Fibroblast of skin of right biceps (primary cell): ENCODE data around the gene ADAMTS17.

Source experiments
- DNase-seq: peaks from one replicate; pipeline ENCODE4 v3.0.0-alpha.2; 2013

Gene ADAMTS17

GRCh38 chr15:100166313-100166712, 175.5 kb downstream of the ADAMTS17 start:
- no peak for DNase-seq

- DNase-seq = no peak
Observed at GRCh38 chr15:100163961-100164360, 177.8 kb downstream of the ADAMTS17 start.

DNA sequence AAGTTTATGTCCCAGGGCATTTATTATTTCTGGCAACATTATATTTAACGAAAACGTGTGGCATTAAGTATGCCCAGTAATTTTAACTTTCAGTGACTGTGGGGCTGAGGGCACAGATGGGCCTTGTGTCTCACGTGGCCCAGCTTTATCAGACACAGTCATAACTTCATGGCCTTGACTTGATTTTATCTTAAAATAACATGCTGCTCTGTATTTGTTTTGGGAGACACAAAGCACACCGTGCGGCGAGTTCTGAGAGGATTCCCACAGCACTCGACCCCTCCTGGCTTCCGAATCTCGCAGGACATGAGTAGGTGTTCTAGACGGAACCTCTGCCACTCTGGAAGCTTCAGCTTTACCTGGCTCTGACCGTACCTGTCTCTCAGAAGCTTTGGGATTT, 180.8 kb downstream of the ADAMTS17 start:
- DNase-seq = no peak

DNA sequence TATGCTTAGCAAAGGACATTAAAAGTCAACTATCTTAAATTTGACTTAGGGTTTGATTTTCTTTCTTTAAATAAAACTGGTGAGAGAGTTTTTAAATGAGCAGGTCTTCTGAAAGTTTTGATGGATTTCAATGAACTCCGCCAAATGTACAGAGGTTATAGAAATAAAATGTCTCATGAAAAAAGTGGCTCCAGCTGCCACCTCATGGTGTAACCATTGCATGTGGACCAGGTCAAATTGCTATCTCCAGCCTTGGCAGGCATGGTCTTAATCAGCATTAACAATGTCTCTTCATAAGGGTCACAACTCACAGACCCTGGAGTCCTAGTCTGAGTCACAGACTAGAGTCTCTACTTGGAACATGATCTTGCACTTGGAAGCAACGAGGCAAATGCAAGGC, 182.3 kb downstream of the ADAMTS17 start:
- peak; percentile 3 for DNase-seq

DNA sequence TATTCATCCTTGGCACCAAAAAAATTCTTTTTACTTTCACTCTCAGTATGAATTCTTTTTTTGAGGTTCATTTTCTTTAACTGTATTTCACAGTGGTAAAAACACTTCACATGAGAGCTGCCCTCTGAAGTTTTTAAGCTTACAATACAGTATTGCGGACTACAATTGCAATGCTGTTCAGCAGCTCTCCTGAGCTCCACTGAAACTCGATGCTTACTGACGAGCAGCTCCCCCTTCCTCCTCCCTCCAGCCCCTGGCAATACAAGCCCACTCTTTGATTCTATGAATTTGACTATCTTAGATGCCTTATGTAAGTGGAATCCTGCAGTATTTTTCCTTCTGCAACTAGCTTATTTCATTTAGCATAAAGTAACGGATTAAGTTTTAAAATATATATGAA, 183.4 kb downstream of the ADAMTS17 start:
- no peak for DNase-seq

DNA sequence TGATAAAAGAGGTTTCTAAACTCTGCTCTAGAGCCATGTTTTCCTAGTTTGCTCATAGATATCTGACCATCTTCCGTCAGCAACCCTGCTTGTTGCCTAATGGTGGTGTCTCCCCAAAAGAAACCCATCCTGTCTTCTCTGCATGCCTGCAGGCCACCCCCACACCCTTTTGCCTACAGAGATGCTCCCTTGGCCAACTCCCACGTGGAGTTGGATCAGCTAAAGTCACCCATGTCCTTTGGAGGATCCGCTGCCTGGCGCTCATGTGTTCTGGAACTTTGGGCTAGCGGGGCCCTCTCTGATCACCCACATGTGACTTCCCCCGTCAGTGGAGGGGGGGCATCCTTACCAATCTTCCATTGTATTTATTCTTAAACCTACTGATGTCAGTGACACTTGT, 185.6 kb downstream of the ADAMTS17 start:
- DNase-seq = no peak

DNA sequence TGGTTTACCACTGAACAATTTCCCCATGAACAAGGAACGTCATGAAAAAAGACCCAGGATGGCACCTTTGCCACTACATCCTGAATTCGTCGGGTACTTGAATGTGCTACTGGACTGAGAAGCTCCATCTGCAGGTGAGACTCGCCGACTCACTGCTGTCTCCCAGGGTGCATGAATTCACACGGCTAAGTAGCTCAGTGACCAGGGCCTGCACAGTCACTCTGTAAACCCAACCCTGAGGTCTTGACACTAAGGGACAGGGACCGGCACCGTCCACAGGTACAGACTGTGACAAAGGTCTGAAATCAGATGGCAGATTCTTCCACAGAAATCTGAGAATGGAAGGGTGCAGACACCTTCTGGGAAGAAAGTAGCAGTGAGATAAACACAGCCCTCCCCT, 187.4 kb downstream of the ADAMTS17 start:
- DNase-seq = no peak

- DNase-seq = no peak
Observed at GRCh38 chr15:100152463-100152862, 189.3 kb downstream of the ADAMTS17 start.

GRCh38 chr15:100150906-100151305, 190.9 kb downstream of the ADAMTS17 start:
- DNase-seq = no peak

DNA sequence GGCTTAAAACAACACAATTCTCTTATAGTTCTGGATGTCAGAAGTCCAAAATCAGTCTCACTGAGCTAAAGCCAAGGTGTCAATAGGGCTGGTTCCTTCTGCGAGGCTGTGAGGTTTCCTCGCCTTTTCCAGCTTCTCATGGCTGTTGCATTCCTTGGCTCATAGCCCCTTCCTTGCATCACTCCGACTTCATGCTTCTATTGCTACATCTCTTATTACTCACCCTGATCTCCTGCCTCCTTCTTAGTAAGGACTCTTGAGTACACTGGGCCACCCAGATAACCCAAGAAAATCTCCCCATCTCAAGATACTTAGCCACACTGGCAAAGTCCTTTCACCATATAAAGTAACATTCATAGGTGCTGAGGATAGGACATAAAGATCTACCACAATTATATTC, 193.9 kb downstream of the ADAMTS17 start:
- peak; percentile 2 for DNase-seq

GRCh38 chr15:100143378-100143777, 198.4 kb downstream of the ADAMTS17 start:
- no peak for DNase-seq

GRCh38 chr15:100141311-100142001, 200.3 kb downstream of the ADAMTS17 start:
- DNase-seq = peak; percentile 26

DNA sequence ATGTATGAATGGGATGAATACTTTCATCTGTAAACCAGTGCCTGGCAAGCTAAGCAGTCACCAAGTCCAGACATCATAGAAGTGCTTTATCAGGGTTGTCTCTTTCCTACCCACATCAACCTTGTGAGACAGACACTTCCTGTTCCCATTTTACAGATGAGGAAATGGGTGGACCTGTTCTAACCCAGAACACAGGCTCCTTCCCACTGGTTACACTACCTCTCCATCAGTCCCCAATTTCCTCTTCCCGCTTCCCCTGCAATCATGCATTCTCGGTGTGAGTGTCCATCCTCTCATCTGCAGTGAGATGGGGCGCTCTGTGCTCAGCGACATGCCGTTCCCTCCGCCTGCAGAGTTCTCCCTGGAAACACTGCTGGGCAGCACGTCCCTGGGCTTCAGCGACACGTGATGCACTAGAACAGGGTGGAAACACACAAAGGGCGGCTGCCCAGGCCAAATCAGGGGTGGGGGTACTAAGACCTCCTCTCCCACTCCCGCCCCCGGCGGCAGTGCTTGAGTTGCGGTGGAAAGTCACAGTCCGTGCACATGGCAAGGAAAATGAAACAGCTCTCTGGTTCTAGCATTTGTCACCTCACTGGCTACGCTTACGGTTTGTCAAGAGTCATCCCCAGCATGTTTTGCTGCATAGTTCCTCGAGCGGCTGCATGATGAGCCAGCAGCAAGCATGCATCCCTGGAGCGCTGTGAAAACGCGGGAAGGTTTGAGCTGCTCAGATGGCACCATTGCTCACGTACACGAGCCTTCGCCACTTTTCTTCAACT, 201.1 kb downstream of the ADAMTS17 start:
- DNase-seq = peak; percentile 7

- DNase-seq = no peak
Observed at GRCh38 chr15:100134586-100134985, 207.2 kb downstream of the ADAMTS17 start.

DNA sequence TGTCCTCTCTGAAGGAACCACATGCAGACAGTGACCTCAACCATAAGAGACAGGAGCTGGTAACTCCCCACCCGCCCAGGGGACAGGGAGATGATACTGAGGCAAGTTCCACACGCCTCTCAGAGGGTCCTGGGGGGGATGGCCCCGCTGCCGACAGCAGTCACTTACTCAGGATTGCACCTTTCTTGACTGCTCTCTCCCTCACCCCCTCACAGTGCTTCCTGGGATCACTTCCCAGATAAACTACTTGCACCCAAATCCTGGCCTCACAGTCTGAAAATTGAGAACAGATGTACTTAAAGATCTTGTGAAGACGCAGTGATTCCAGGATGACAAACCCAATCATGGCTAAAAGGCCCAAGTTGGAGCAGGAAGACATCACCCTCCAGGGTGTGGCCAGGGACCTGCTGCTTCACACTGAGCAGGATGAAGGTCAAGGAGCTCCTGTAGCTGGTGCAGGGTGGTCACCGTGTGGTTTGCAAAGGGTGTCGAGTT, 207.6 kb downstream of the ADAMTS17 start:
- no peak for DNase-seq

GRCh38 chr15:100133001-100133400, 208.8 kb downstream of the ADAMTS17 start:
- no peak for DNase-seq

- DNase-seq = no peak
Observed at GRCh38 chr15:100132309-100132708, 209.5 kb downstream of the ADAMTS17 start.

GRCh38 chr15:100131321-100132224, 210.2 kb downstream of the ADAMTS17 start:
- peak; percentile 49 for DNase-seq

- DNase-seq = no peak
Observed at GRCh38 chr15:100129677-100130076, 212.1 kb downstream of the ADAMTS17 start.

GRCh38 chr15:100125401-100126191, 216.2 kb downstream of the ADAMTS17 start:
- no peak for DNase-seq

DNA sequence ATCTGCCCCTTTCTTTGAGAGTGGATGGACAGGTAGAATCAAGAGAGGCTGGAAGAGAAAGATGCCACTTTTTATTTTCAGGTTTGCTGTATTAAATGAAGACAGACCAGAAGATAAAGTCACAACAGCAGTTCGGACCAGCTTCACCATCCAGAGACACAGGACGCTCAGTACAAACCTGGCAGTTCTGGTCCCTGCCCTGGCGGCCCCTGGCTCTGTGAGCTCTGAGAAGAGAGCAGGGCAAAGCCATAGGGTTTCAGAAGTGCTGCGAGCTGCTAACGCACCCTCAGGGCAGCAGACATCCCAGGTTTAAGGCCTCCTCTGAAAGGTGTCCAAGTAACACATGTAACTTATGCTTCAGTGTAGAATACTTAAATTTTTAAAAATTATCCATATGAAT, 216.8 kb downstream of the ADAMTS17 start:
- no peak for DNase-seq

GRCh38 chr15:100124361-100124760, 217.4 kb downstream of the ADAMTS17 start:
- no peak for DNase-seq
